Fibroblast of peridontal ligament (primary cell): Measurements from ENCODE around the gene CMC4.
A peak's percentile ranks its signal among the peaks of the same experiment; 100 is the strongest.

Experiments
- DNase-seq: peaks from one replicate; pipeline ENCODE4 v3.0.0-alpha.2; 2010; ENCODE audit errors: extremely low read depth

CMC4 gene

DNA sequence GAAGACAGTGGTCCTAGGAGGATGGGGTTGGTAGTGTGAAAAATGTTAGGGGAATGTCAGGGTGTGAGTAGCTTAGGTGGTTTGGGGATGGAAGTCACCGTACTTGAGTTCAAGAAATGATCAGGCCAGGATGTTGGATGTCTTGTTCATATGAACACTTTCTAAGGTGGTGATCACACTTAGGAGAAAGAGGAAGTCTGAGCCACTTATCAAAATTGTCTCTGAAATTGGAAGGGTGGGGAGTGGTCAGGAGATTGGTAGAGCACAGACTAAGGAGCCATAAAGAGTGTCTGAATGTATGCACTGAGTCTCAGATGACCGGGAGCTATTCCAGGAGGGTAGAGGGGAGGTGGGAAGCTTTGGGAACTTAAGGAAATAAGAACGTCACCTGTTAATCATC, 17.3 kb downstream of the CMC4 start:
- DNase-seq = no peak

DNA sequence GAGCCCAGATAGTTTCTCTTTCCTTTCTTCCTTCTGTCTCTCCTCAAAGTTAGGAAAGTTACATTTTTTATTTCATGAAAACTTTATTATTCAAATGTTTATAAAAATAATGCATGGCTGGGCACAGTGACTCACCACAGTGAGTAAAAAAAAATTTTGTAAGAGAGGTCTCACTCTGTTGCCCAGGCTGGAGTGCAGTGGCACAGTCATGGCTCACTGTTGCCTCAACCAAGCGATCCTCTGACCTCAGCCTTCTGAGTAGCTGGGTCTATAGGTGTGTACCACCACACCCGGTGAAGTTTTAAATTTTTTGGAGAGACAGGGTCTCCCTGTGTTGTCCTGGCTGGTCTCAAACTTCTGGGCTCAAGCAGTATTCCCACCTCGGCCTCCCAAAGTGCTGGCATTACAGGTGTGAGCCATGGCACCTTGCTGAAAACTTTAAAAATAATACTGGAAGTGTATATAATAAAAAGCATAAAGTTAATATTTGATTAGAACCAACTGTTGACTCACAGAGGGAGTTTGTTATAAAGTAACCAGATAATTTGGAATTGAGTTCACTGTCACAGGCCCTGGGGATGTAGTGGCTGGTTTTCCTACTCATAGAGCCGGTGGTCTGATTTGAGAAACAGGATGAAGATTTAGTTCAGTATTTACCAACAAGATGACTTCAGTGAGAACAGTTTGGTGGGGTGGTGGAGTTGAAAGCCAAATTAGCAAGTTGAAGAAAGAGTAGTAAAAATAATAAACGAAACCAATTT, 18.0 kb downstream of the CMC4 start:
- DNase-seq = no peak

DNA sequence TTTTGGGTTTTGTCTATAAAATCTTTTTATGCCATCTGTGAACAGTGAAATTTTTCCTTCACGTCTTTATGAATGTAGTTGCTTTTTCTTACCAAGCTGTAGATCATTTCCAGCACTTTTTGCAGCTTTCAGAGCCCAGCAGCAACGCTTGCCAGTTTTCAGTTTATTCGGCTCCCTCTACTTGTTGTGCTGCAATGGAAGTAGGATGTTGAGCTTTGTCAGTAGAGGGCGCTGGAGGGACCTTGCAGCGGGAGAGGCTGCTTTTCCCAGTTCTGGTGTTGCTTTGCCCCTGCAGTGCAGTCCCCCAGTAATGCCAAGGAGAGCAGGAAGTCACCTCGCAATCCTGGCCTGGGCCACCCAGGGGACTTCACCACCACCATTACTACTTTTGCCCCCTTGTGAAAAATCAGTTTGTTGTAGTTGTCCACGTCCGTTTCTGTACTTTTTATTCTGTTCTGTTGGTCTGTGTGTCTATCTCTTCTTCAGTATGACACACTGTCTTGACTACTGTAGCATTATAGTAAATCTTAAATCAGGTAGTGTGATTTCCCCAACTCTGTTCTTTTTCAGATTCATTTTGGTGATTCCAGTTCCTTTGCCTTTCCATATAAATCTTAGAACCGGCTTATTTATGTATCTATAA, 21.8 kb downstream of the CMC4 start:
- DNase-seq = peak; percentile 60

DNA sequence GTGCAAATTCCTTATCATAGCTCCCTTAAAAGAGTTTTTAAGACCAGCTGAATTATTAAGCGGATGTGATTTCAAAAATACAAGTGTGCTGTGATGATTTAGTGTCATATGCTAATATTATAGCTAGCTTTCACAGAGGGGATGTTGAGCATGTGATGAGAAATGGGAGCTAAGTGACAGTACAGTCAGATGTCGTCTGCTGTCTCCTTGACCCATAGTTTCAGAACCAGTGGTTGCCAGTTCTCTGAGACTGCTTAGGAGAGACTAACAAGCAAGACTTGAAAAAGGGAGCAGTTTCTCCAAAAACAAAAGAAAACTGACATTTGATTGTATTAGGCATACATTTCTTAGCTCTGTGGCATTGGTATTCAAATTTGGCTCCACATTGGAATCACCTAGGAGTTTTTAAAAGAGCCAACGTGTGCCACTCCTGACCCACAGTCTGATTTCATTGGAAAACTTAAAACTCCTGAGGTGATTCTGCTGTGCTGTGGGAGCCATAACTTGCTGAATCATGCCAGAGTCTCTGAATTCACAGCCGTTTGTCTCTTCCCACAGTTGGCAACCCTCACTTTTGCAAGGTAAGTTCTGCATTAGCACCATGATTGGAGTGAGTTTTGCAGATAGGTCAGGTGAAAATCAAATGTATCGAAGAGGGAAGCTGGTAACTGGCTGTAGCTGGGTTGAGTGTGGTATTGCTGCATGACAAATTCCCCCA, 24.0 kb downstream of the CMC4 start:
- no peak for DNase-seq

DNA sequence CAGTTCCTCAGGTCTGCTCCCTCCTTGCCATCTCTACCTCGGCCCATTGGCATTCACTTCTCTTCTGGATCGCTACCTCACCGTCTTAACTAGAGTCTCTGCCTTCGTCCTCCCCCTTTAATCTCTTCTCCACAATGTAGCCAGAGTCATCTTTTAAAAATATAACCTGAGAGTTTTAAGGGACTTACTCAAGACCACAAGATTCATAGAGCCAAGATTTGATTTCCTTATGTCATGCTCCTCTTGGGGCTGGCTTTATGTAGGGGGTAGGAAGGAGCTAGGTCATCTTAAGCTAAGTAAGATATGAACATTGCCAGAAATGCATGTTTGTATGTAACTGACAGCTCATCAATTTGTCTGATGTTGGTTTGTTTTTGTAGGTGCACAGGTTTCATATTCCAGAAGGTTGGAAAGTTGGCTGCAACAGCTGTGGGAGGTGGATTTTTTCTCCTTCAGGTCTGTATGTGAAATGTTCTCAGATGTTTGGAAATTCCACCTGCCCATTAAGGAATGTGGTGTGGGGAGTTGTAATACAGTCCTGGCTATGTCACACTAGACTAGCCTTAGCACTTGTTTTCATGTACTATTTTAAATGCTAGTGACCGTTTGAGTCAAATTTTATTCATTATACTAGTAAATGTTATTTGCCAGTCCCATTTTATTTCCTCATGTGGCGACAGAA, 24.7 kb downstream of the CMC4 start:
- DNase-seq = no peak

DNA sequence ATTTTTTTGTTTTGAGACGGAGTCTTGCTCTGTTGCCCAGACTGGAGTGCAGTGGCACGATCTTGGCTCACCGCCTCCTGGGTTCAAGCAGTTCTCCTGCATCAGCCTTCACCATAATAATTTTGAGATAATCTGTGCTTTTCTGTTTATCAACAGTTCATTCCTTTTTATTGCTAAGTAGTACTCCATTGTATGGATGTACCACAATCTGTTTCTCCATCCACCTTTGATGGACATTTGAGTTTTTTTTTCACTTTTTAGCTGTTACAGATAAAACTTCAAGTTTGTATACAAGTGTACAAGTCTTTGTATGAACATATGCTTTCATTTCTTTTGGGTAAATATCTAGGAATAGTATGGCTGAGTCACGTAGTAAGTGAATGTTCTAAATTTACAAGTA, 35.2 kb downstream of the CMC4 start:
- no peak for DNase-seq

DNA sequence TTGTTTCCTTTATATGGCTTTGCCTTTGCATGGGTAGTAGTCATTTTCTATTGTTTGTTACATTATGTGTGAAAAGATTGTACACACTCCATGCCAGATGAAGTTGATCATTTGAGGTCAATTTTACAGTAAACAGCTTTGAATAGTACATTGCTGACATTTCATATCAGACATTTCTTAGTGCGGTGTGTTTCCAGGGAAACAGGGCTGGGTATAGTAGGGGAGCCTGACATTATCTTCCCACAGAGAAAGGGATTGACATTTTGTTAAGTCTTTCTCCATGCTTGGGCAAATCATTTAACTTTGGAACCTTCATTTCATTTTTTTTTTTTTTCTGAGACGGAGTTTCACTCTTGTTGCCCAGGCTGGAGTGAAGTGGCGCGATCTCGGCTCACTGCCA, 39.3 kb downstream of the CMC4 start:
- peak; percentile 18 for DNase-seq

DNA sequence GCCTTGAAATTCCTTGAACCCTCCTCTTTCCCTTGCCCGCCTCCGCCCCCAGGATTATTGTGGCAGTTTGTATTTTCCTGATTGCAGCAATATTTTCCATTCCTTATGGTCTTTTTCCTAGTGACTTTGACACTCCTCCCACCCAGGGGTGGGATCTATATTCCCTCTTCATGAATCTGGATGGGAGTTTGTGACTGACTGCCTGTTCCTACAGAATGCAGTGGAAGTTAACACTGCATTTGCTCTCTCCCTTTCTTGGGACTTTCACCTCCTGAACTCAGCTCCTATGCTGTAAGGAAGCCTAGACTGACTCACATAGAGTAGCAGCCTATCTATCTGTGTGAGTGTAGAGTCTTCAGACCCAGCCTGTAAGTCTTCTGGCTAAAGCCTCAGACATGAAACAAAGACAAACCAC, 42.1 kb downstream of the CMC4 start:
- DNase-seq = peak; percentile 47

DNA sequence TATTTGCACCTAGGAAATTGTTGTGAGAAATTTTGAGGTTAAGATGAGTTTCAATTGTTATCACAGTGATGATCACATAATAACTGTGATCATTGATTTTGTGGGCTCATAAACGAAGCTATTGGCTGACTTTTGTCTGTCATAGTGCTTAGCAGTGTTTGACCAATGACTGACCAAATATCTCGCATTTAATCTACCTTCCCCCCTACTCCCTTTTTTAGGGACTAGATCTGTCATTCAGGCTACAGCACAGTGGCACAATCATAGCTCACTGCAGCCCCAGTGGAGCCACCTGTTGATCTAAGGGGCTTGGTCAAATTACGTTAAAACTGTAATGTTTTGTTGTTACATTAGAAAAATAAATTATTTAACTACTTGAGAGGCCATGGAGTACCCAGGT, 42.8 kb downstream of the CMC4 start:
- no peak for DNase-seq

DNA sequence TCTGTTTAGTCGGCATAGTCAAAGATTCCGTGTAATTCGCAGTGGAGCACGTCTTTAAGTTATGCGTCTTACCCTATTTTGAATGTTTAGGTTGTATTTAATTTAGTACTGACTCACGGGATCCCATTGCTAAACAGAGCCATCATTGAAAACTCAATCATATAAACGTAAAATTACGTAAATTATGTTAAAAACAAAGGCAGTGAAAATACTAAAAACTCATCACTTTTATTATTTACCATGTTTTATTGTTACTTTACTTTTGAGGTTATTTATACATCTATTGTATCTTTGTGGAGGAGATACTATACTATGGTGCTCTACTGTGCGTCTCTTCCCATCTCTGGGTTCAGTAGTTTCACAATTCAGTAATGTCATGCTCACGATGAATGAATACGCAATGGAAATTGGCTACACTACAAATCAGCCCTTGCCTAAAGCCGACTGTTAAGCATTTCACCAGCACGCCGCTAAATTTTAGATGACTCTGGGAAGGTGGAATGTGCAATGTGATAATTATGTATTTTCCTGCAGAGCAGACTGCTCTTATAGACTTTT, 43.3 kb downstream of the CMC4 start:
- DNase-seq = peak; percentile 88

DNA sequence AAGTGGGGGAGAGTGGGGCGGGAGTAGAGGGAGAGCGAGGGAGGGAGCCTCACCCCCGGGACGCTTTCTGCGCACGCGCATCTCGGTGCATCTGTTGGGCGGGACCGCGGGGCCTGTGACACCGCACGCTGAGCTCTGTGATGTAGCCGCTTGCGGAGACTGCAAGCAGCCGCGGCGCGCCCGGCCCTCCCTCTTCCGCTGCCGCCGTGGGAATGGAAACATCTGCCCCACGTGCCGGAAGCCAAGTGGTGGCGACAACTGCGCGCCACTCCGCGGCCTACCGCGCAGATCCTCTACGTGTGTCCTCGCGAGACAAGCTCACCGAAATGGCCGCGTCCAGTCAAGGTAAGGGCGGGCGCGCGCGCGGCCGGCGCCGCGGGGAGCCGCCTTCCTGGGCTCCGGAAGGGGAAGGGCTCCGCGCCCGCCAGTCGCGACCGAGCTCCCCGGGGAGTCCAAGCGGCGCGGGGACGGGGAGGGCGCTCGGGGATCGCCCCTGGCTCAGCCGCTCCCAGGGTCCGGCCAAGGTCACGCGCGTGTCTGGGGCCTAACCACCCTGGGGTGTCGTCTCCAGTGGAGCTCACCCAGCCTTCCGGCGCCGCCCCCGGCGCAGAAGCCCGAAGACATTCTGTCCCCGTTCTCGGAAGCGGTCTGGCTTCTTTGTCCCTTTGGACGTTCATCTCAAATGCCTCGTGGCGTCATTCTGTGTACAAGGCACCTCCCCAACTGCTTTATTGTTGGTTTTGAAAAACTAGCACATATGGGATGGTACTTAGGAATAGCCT, 44.0 kb downstream of the CMC4 start, which contains the start of gene FUNDC2:
TSS of gene FUNDC2 (plus strand) at position 118 of the 782 bp plus-strand sequence. CDS start at position 213, 95 bp downstream.
- peak; percentile 86 for DNase-seq

DNA sequence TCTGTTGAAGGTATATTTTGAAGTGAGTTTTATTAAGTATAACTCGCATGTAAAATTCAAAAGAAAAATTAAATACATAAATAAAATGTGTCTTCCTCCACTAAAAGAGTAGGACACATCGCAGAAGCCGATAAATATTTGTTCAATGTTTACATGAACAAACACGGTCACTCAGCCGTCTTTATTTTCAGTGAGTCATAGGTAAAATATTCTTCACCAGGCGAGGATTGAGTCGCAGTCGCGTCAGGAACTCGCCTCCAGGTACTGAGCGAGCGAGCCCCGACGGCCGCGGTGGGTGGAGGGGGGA, 44.6 kb downstream of the CMC4 start:
- DNase-seq = no peak

DNA sequence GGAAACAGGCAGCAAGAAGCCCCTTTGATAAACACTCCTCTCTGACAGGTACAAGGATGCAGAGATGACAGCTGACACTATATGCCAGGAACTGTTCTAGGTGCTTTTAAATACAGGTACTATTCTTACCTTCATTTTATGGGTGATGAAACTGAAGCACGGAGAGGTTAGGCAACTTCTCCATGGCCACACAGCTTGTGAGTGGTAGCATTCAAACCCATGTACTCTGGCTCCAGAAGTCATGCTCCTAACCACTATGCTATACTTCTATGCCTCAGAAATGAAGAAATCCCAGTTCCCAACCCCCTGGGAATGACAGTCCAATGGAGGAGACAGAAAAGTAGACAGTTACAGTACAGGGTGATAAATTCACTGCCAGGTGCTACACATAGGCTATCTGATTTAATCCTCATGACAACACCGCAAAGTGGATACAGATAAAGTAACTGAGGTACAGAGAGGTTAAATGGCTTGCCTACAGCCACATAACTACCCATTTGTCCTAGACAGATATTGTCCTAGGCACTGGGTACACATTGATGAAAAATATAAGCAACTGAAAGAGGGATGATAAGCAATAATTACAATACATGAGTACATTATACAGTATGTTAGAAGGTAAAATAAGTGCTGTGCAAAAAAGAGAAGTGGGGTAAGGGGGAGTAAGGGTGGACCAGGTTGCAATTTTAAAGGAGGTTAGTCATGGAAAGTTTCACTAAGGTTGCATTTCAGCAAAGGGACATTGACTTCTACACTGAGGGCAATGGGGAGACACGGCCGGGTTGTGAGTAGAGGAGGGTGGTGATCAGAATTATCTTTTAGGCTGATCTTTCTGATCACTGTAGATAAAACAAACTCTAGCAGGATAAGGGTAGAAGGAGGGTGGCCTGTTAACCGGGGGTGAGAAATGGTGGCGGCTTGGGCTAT, 46.8 kb downstream of the CMC4 start:
- no peak for DNase-seq

DNA sequence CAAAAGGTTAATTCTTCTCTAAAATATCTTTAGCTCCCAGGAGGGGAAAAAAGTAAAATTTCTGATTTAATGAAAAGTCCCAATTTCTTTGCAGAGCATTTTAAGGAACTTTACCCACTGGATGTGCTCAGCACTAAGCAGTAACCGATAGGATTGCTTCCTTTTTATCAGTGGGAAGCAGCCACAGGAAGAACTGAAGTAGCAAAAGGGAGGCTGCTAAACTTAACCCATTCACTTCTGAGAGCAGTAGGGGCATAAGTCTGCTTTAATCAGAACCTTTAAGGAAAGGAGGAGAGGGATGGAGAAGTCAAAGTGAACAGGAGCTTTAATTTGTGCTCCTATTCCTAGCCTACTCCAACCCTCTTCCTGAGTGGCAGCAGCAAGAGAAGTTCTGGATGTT, 48.4 kb downstream of the CMC4 start, which contains the start of gene F8:
TSS of gene F8 (minus strand) at position 139 of the 400 bp plus-strand sequence. CDS start 171 bp downstream, outside the sequence.
- no peak for DNase-seq

DNA sequence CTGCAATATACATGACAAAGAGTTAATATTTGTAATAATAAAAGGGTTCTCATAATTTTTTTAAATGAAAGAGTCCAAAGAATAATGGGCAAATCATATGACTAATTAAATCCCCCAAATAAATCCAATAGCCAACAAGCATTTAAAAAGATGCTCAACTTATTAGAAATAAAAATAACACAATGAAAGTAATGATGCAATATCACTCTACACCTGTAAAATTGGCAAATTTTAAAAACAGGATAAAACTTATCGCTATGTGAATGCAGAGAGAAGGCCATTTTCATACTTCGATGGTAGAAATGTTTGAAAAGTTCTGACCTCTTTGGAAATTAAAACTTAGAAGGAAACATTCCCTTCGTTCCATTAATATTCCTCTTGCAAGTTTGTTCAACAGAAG, 50.3 kb downstream of the CMC4 start:
- DNase-seq = no peak
